Activated CD4-positive, alpha-beta memory T cell treated with anti-CD3 and anti-CD28 coated beads, Interleukin-2, amount 10 ng/mL, durations not matched to agents 7 days and 5 days (primary cell): ENCODE data around the gene PRICKLE2. TPM values are rescaled to one million over a fixed set of nuclear protein-coding genes. Genes with fewer than 3 reads are reported as not detected.

Experiments used
- CTCF ChIA-PET: fragments of 350-600 bp; sonication (Branson Sonifier 250); formaldehyde crosslinking; loops from one replicate; lab custom pipeline; 2021; ENCODE audit warnings: antibody characterized with exemption, inconsistent platforms; lab: Charles Lee
- POLR2A ChIA-PET: fragments of 350-600 bp; sonication (Branson Sonifier 250); formaldehyde crosslinking; loops from one replicate; lab custom pipeline; 2021; ENCODE audit warnings: antibody characterized with exemption; lab: Charles Lee
- DNase-seq: peaks from one replicate; pipeline ENCODE4 v3.0.0-alpha.2; 2020
- H3K27ac Mint-ChIP-seq: one replicate; pipeline ENCODE4 v1.8.0; 2021; ENCODE audit warnings: mild to moderate bottlenecking, mixed read lengths
- H3K27me3 Mint-ChIP-seq: one replicate; pipeline ENCODE4 v1.8.0; 2021; ENCODE audit warnings: mixed read lengths
- H3K36me3 Mint-ChIP-seq: one replicate; pipeline ENCODE4 v1.8.0; 2021; ENCODE audit warnings: low read depth, mixed read lengths
- H3K4me1 Mint-ChIP-seq: one replicate; pipeline ENCODE4 v1.8.0; 2021; ENCODE audit warnings: mixed read lengths
- H3K4me3 Mint-ChIP-seq: one replicate; pipeline ENCODE4 v1.8.0; 2021; ENCODE audit warnings: mild to moderate bottlenecking, mixed read lengths
- H3K9me3 Mint-ChIP-seq: one replicate; pipeline ENCODE4 v1.8.0; 2021; ENCODE audit warnings: mixed read lengths
- total RNA-seq, 2 experiments: library from RNA; stranded (reverse); gene quantifications; one replicate each; pipeline ENCODE4 v1.2.3, GENCODE V29; 2021

Gene PRICKLE2
- total RNA-seq, 2 experiments from 2014 or later: not detected

GRCh38 chr3:64185436-64185835 lies 39.8 kb downstream of the PRICKLE2 start:
- Mint-ChIP-seq H3K9me3 (no peaks in the 10 kb centered on the region), H3K27ac (no peak overlapping the region), H3K4me3 (no peak overlapping the region), H3K36me3 (no peaks in the 10 kb centered on the region), H3K4me1 (no peaks in the 10 kb centered on the region), H3K27me3 (no peaks in the 10 kb centered on the region)
- no peak for DNase-seq
- ChIA-PET CTCF (no interaction called here), POLR2A (no interaction called here)

GRCh38 chr3:64184621-64185020 lies 40.6 kb downstream of the PRICKLE2 start:
- no peaks in the 10 kb centered on the region for H3K9me3 Mint-ChIP-seq
- H3K36me3 Mint-ChIP-seq: no peaks in the 10 kb centered on the region
- POLR2A ChIA-PET: no interaction called here
- H3K4me3 Mint-ChIP-seq: no peak overlapping the region
- DNase-seq: no peak
- no peaks in the 10 kb centered on the region for H3K27me3 Mint-ChIP-seq
- CTCF ChIA-PET: no interaction called here
- H3K27ac Mint-ChIP-seq: no peak overlapping the region
- no peaks in the 10 kb centered on the region for H3K4me1 Mint-ChIP-seq

GRCh38 chr3:64179860-64180259 lies 45.4 kb downstream of the PRICKLE2 start:
- H3K27ac Mint-ChIP-seq: no peak overlapping the region
- H3K36me3 Mint-ChIP-seq: no peaks in the 10 kb centered on the region
- ChIA-PET CTCF (no interaction called here), POLR2A (no interaction called here)
- no peak for DNase-seq
- no peaks in the 10 kb centered on the region for H3K9me3 Mint-ChIP-seq
- no peak overlapping the region for H3K4me3 Mint-ChIP-seq
- H3K27me3 Mint-ChIP-seq: no peaks in the 10 kb centered on the region
- H3K4me1 Mint-ChIP-seq: peaks cover 2% of the 10 kb centered on the region

GRCh38 chr3:64179249-64179648 lies 46.0 kb downstream of the PRICKLE2 start:
- Mint-ChIP-seq H3K27me3 (no peaks in the 10 kb centered on the region), H3K36me3 (no peaks in the 10 kb centered on the region), H3K27ac (no peak overlapping the region), H3K9me3 (no peaks in the 10 kb centered on the region), H3K4me3 (no peak overlapping the region), H3K4me1 (peaks cover 2% of the 10 kb centered on the region)
- POLR2A ChIA-PET: no interaction called here
- CTCF ChIA-PET: no interaction called here
- DNase-seq: no peak

- Mint-ChIP-seq H3K27ac (no peak overlapping the region), H3K36me3 (no peaks in the 10 kb centered on the region), H3K27me3 (peaks cover 3% of the 10 kb centered on the region), H3K4me1 (peaks cover 2% of the 10 kb centered on the region), H3K4me3 (no peak overlapping the region), H3K9me3 (no peaks in the 10 kb centered on the region)
- no peak for DNase-seq
- POLR2A ChIA-PET: no interaction called here
- CTCF ChIA-PET: no interaction called here
Observed at GRCh38 chr3:64178419-64178818, 46.8 kb downstream of the PRICKLE2 start.

- ChIA-PET CTCF (no interaction called here), POLR2A (no interaction called here)
- H3K4me1 Mint-ChIP-seq: peaks cover 2% of the 10 kb centered on the region
Observed at GRCh38 chr3:64176461-64176996, 48.7 kb downstream of the PRICKLE2 start.

GRCh38 chr3:64174328-64174727 lies 50.9 kb downstream of the PRICKLE2 start:
- Mint-ChIP-seq H3K4me1 (peaks cover 2% of the 10 kb centered on the region), H3K36me3 (no peaks in the 10 kb centered on the region), H3K27ac (no peak overlapping the region), H3K27me3 (peaks cover 3% of the 10 kb centered on the region), H3K9me3 (no peaks in the 10 kb centered on the region), H3K4me3 (no peak overlapping the region)
- ChIA-PET CTCF (no interaction called here), POLR2A (no interaction called here)
- no peak for DNase-seq

More at GRCh38 chr3:64176461-64176996, 48.7 kb downstream of the PRICKLE2 start:
- Mint-ChIP-seq H3K36me3 (no peaks in the 10 kb centered on the region), H3K27ac (no peak overlapping the region), H3K27me3 (peaks cover 3% of the 10 kb centered on the region), H3K9me3 (no peaks in the 10 kb centered on the region), H3K4me3 (no peak overlapping the region)
- DNase-seq: no peak

GRCh38 chr3:64173563-64173962 lies 51.7 kb downstream of the PRICKLE2 start:
- CTCF ChIA-PET: no interaction called here
- peaks cover 3% of the 10 kb centered on the region for H3K27me3 Mint-ChIP-seq
- no peaks in the 10 kb centered on the region for H3K9me3 Mint-ChIP-seq
- DNase-seq: no peak
- POLR2A ChIA-PET: no interaction called here
- no peaks in the 10 kb centered on the region for H3K36me3 Mint-ChIP-seq
- H3K4me1 Mint-ChIP-seq: peaks cover 2% of the 10 kb centered on the region
- no peak overlapping the region for H3K27ac Mint-ChIP-seq
- no peak overlapping the region for H3K4me3 Mint-ChIP-seq

- Mint-ChIP-seq H3K36me3 (no peaks in the 10 kb centered on the region), H3K9me3 (no peaks in the 10 kb centered on the region), H3K27me3 (peaks cover 3% of the 10 kb centered on the region), H3K4me3 (no peak overlapping the region), H3K4me1 (no peaks in the 10 kb centered on the region), H3K27ac (no peak overlapping the region)
- CTCF ChIA-PET: no interaction called here
- DNase-seq: no peak
- POLR2A ChIA-PET: no interaction called here
Observed at GRCh38 chr3:64170270-64170669, 55.0 kb downstream of the PRICKLE2 start.

- Mint-ChIP-seq H3K9me3 (no peaks in the 10 kb centered on the region), H3K27me3 (no peaks in the 10 kb centered on the region), H3K36me3 (no peaks in the 10 kb centered on the region), H3K4me3 (no peak overlapping the region), H3K27ac (no peak overlapping the region), H3K4me1 (no peaks in the 10 kb centered on the region)
- DNase-seq: no peak
- CTCF ChIA-PET: interaction anchor here (1.5 kb wide), 1 partner anchor 138 kb away, joined by 3 read pairs; no protein-coding TSS in a partner anchor
- POLR2A ChIA-PET: no interaction called here
Observed at GRCh38 chr3:64167868-64168267, 57.4 kb downstream of the PRICKLE2 start.

GRCh38 chr3:64167351-64167750 lies 57.9 kb downstream of the PRICKLE2 start:
- ChIA-PET CTCF (no interaction called here), POLR2A (no interaction called here)
- H3K4me3 Mint-ChIP-seq: no peak overlapping the region
- H3K36me3 Mint-ChIP-seq: no peaks in the 10 kb centered on the region
- H3K9me3 Mint-ChIP-seq: no peaks in the 10 kb centered on the region
- no peaks in the 10 kb centered on the region for H3K4me1 Mint-ChIP-seq
- no peaks in the 10 kb centered on the region for H3K27me3 Mint-ChIP-seq
- no peak for DNase-seq
- H3K27ac Mint-ChIP-seq: no peak overlapping the region

- ChIA-PET CTCF (no interaction called here), POLR2A (no interaction called here)
- no peak for DNase-seq
- Mint-ChIP-seq H3K4me1 (peaks cover 1% of the 10 kb centered on the region), H3K27me3 (no peaks in the 10 kb centered on the region), H3K36me3 (no peaks in the 10 kb centered on the region), H3K27ac (no peak overlapping the region), H3K9me3 (no peaks in the 10 kb centered on the region), H3K4me3 (no peak overlapping the region)
Observed at GRCh38 chr3:64166584-64167162, 58.6 kb downstream of the PRICKLE2 start.

GRCh38 chr3:64164349-64164748 lies 60.9 kb downstream of the PRICKLE2 start:
- ChIA-PET POLR2A (no interaction called here), CTCF (no interaction called here)

GRCh38 chr3:64163755-64164148 lies 61.5 kb downstream of the PRICKLE2 start:
- H3K27ac Mint-ChIP-seq: no peak overlapping the region
- H3K9me3 Mint-ChIP-seq: no peaks in the 10 kb centered on the region
- no peaks in the 10 kb centered on the region for H3K36me3 Mint-ChIP-seq
- ChIA-PET CTCF (no interaction called here), POLR2A (no interaction called here)
- H3K27me3 Mint-ChIP-seq: peaks cover 7% of the 10 kb centered on the region
- H3K4me3 Mint-ChIP-seq: no peak overlapping the region
- DNase-seq: no peak
- H3K4me1 Mint-ChIP-seq: peaks cover 3% of the 10 kb centered on the region

More at GRCh38 chr3:64164349-64164748, 60.9 kb downstream of the PRICKLE2 start:
- H3K4me3 Mint-ChIP-seq: no peak overlapping the region
- H3K4me1 Mint-ChIP-seq: peaks cover 3% of the 10 kb centered on the region
- no peak for DNase-seq
- no peak overlapping the region for H3K27ac Mint-ChIP-seq
- no peaks in the 10 kb centered on the region for H3K36me3 Mint-ChIP-seq
- peaks cover 6% of the 10 kb centered on the region for H3K27me3 Mint-ChIP-seq
- H3K9me3 Mint-ChIP-seq: no peaks in the 10 kb centered on the region
